HUES48 (cell line): ENCODE results near the gene TTC23.

Experiments
- H3K27ac ChIP-seq: one replicate; pipeline ENCODE4 v1.7.0; 2013; ENCODE audit warnings: low read depth, low read length, inconsistent platforms
- H3K27me3 ChIP-seq: 2 replicates; pipeline ENCODE4 v1.6.1; 2013; ENCODE audit warnings: mild to moderate bottlenecking, low read length; ENCODE audit not compliant: control insufficient read depth, insufficient read depth
- H3K36me3 ChIP-seq: 2 replicates; pipeline ENCODE4 v1.6.1; 2013; ENCODE audit warnings: low read length; ENCODE audit not compliant: control insufficient read depth, insufficient read depth
- H3K4me1 ChIP-seq: 2 replicates; pipeline ENCODE4 v1.6.1; 2013; ENCODE audit warnings: mild to moderate bottlenecking, low read length; ENCODE audit not compliant: control insufficient read depth, insufficient read depth
- H3K4me3 ChIP-seq: 2 replicates; pipeline ENCODE4 v1.5.1; 2013; ENCODE audit warnings: mild to moderate bottlenecking, low read depth, low read length
- H3K9ac ChIP-seq: 2 replicates; pipeline ENCODE4 v1.6.1; 2013; ENCODE audit warnings: mild to moderate bottlenecking, low read depth, low read length, moderate library complexity
- H3K9me3 ChIP-seq: 2 replicates; pipeline ENCODE4 v1.6.1; 2013; ENCODE audit warnings: low read length; ENCODE audit not compliant: control insufficient read depth, insufficient read depth

TTC23 gene

DNA sequence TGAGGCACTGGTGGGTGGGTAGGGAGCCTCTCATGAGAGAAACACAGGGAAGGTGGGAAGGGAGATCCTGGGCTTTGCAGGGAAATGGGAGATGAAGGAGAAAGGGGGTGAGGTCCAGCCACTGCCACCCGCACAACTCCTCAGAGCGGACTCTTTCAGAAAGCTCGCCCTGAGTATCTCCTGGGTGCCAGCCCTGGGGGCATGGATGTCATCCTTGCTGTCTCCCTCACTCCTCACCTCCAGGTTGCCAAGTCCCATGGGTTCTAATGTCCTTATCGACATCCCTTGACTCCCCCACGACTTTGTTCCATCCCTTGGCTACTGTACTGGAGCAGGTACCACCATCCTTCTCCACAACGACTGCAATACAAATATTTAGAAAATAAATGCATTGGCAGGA, 103.6 kb downstream of the TTC23 start:
- Histone ChIP-seq H3K9me3 (no peaks in the 10 kb centered on the region), H3K4me3 (no peak overlapping the region), H3K9ac (no peak overlapping the region), H3K27me3 (no peaks in the 10 kb centered on the region), H3K27ac (no peak overlapping the region), H3K36me3 (0 out of 2 replicates have a peak, but pooled peaks cover 4% of the 10 kb centered on the region), H3K4me1 (peaks cover 32% of the 10 kb centered on the region)

DNA sequence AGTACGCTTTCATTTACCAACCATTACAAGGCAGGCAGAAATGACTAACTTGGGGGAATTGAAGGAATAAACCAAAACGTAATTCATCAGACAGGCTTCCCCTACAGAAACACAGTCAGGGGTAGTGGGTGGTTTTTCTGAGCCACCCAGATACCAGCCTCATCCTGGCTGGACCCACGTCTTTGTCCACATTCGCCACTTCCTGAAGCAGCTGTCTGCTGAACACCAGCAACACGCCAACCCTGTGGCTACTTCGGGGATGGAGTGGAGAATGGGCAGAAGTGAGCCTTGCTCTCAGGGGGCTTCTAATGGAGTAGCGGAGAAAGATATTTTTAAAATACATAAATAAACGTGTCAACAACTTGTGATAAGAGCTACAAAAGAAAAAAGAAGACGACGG, 104.4 kb downstream of the TTC23 start:
- Histone ChIP-seq H3K4me3 (no peak overlapping the region), H3K27ac (no peak overlapping the region), H3K9ac (no peak overlapping the region), H3K4me1 (peaks cover 32% of the 10 kb centered on the region), H3K27me3 (no peaks in the 10 kb centered on the region), H3K36me3 (0 out of 2 replicates have a peak, but pooled peaks cover 4% of the 10 kb centered on the region), H3K9me3 (no peaks in the 10 kb centered on the region)

DNA sequence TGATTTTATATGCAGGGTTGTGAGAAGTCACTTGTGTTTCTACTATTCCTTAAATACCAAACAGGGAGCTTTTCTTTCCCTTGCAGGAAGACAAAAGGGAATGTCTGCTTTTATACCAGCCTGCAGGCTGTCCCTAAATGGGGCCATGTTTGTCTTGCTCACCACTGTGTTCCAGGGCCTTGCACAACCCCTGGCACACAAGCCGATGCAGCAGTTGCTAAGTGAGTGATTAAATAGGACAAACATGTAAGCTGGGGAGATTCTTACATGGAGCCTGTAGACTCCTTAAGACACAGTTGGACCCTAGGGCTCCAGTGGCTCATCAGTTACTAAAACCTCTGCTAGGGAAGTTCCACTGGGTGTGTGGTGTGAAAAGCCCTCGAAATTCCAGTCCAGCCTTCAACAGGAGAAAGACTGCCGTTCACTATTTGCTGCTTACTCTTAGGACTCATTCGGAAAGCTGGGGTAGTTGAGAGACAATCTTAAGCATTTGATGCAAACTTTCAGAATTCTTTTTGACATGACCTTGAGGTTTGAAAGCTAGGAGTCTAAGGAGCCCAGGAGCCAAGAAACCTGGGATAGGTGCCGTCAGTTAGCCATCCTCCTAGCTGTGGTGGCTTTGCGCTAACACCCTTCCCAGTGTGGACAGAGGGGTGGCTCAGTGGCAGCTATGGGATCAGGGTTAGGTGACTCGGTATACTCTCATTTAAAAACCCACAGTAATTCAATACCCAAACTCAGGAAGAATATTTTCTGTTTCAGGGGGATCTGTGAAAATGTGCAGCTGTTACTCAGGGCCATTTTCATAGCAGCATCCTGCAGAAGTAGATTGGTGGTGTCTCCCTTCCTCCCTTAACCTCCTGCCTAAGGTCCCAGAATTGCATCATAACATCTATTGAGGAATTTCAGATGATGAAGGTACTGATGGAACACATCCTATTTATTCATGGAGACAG, 105.4 kb downstream of the TTC23 start:
- peaks cover 4% of the 10 kb centered on the region; the same call in 1 of the 2 replicates for H3K36me3 ChIP-seq
- no peak overlapping the region for H3K4me3 ChIP-seq
- H3K9ac ChIP-seq: no peak overlapping the region
- H3K9me3 ChIP-seq: no peaks in the 10 kb centered on the region
- peaks cover 38% of the 10 kb centered on the region for H3K4me1 ChIP-seq
- H3K27ac ChIP-seq: peak overlapping the region; percentile 76
- H3K27me3 ChIP-seq: no peaks in the 10 kb centered on the region

DNA sequence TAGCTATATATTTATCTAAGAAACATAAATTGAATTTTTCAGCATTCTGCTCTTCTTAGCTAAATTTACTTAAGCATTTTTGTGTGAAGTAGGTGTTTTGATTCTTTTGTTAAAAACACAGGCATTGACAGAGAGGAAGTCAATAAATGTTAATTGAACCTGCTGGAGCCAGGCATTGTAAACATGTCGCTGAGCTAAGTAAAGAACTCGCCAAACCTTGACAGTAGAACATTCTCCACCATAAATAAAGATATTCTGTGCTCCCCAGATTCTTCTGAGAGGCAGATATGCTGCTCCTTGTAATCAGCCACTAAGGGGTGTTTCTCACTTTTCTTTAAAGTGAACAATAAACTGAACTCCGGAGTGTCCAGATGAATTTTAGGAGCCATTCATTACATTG, 106.1 kb downstream of the TTC23 start:
- no peaks in the 10 kb centered on the region for H3K9me3 ChIP-seq
- H3K4me1 ChIP-seq: peaks cover 43% of the 10 kb centered on the region
- H3K4me3 ChIP-seq: no peak overlapping the region
- H3K27ac ChIP-seq: peak overlapping the region; percentile 76
- H3K36me3 ChIP-seq: peaks cover under 1% of the 10 kb centered on the region; the same call in 1 of the 2 replicates
- H3K9ac ChIP-seq: no peak overlapping the region
- H3K27me3 ChIP-seq: no peaks in the 10 kb centered on the region

DNA sequence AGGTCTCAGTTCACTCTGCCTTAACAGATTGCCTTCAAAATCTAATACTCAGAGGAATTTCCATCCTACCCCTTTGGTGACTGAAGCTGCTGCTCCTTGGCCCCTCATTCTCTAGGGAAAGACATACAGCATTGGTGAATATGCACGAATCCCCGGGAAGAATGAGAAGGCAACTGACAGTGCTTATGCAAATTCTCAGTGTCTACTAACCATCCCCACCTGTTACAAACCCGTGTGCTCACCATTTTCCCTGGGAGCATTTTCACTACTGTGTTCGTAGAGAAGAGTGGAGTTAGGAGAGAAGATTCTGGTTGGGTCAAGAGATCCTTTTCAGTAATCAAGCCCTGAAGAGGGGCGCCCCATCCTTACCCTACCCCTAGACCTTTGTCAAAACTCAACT, 106.8 kb downstream of the TTC23 start:
- Histone ChIP-seq H3K27me3 (no peaks in the 10 kb centered on the region), H3K9me3 (no peaks in the 10 kb centered on the region), H3K4me3 (no peak overlapping the region), H3K27ac (peak overlapping the region; percentile 76), H3K4me1 (peaks cover 43% of the 10 kb centered on the region), H3K9ac (no peak overlapping the region), H3K36me3 (no peaks in the 10 kb centered on the region; the same call in 1 of the 2 replicates)

DNA sequence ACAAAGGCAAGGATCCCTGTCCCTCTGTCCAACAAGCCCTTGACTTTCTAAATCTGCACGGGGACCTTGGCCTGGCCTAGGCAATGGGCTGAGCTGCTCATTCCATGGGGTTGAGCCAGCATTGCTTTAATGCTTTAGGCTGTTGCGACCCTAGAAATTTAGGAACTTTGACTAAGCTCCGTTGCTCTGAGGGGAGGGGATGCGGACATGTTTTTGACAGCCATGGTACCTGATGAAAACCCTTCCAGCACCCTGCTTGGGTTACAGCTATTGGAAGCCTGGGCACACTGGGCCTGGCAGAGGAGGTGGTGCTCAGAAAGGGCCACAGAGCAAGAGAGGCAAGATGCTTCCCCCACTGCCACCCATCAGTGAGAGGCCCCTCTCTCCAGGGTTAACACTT, 107.4 kb downstream of the TTC23 start:
- Histone ChIP-seq H3K27ac (peak overlapping the region; percentile 76), H3K9me3 (no peaks in the 10 kb centered on the region), H3K27me3 (no peaks in the 10 kb centered on the region), H3K4me3 (no peak overlapping the region), H3K36me3 (no peaks in the 10 kb centered on the region; the same call in 1 of the 2 replicates), H3K4me1 (peaks cover 48% of the 10 kb centered on the region), H3K9ac (no peak overlapping the region)

DNA sequence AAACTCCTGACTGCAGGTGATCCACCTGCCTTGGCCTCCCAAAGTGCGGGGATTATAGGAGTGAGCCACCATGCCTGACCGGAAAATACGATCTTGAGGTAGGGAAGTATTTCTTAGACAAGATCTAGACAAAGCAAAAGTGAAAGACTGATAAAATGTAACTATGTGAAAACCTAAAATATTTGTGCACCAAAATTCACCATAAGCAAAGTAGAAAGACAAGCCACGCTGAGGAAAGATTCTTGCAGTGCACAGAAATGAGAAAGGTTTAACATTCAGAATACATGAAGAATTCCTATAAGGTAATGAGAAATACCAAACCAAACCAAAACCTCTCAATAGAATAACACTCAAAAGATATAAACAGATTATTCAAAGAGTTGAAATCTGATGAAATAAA, 108.8 kb downstream of the TTC23 start:
- no peaks in the 10 kb centered on the region for H3K27me3 ChIP-seq
- no peak overlapping the region for H3K4me3 ChIP-seq
- no peak overlapping the region for H3K27ac ChIP-seq
- H3K36me3 ChIP-seq: no peaks in the 10 kb centered on the region; the same call in 1 of the 2 replicates
- peaks cover 48% of the 10 kb centered on the region for H3K4me1 ChIP-seq
- no peaks in the 10 kb centered on the region for H3K9me3 ChIP-seq
- no peak overlapping the region for H3K9ac ChIP-seq

DNA sequence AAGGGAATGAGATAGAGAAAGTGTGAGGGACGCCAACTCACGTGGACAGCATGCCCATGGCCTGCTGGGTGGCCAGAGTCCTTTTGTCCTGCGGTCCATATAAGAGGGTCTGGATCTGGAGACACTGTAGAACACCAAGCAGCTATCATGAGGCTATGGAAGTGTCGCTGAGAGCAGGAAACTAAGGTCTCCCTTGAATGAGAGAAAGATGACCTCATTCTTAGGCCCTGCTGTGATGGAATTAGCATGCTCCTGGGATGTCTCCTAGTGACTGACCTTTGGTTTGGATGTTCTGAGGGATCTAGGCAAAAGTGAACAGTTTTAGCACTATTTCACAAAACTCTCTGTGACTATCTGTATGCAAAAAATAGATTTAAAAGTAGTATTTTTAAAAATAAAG, 110.1 kb downstream of the TTC23 start:
- Histone ChIP-seq H3K36me3 (no peaks in the 10 kb centered on the region; the same call in 1 of the 2 replicates), H3K27me3 (no peaks in the 10 kb centered on the region), H3K27ac (peak overlapping the region; percentile 31), H3K9me3 (no peaks in the 10 kb centered on the region), H3K4me1 (peaks cover 46% of the 10 kb centered on the region), H3K4me3 (no peak overlapping the region), H3K9ac (no peak overlapping the region)

DNA sequence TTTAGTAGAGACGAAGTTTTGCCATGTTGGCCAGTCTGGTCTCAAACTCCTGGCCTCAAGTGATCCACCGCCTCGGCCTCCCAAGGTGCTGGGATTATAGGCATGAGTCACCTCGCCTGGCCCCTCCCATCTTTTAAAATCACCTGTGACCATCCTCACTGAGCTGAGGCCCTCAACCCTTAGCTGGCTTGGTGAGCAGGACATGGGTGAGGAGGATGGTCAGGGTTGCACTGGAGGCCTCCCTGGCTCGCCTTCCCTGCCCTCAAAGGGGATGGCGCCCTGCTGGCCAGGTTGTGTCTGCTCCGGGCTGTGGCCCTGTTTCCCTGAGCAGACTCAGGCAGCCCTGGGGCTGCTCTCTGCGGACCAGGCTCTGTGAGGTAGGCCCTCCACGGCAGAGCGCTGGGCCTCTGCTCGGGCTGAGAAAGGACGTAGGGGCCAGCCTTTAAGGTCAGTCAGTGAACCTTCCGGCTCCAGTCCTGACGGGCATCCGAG, 110.8 kb downstream of the TTC23 start:
- Histone ChIP-seq H3K36me3 (no peaks in the 10 kb centered on the region; the same call in 1 of the 2 replicates), H3K4me3 (no peak overlapping the region), H3K9me3 (no peaks in the 10 kb centered on the region), H3K27me3 (no peaks in the 10 kb centered on the region), H3K4me1 (peaks cover 39% of the 10 kb centered on the region), H3K27ac (no peak overlapping the region), H3K9ac (no peak overlapping the region)

DNA sequence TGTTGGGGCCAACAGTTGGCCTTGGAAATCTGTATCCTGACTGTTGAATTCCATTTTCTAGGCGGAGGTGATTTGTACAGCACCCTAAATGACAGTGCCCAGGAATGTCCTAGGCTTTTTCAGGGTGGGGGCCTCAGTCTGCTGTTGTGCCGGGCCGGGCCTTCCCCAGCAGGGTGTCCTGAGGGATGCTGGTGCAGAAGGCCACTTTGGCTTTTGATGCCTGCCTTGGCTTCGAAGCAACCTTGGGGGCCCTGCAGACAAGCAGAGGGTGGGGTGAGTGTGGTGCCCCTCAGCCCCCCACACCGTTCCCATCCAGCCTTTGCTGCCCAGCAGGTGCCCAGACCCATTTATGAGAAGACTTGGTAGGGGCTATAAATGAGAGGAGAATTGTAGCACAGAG, 111.5 kb downstream of the TTC23 start:
- H3K27ac ChIP-seq: no peak overlapping the region
- H3K36me3 ChIP-seq: no peaks in the 10 kb centered on the region; the same call in 1 of the 2 replicates
- no peaks in the 10 kb centered on the region for H3K9me3 ChIP-seq
- H3K4me1 ChIP-seq: peaks cover 32% of the 10 kb centered on the region
- no peak overlapping the region for H3K9ac ChIP-seq
- H3K4me3 ChIP-seq: no peak overlapping the region
- no peaks in the 10 kb centered on the region for H3K27me3 ChIP-seq

DNA sequence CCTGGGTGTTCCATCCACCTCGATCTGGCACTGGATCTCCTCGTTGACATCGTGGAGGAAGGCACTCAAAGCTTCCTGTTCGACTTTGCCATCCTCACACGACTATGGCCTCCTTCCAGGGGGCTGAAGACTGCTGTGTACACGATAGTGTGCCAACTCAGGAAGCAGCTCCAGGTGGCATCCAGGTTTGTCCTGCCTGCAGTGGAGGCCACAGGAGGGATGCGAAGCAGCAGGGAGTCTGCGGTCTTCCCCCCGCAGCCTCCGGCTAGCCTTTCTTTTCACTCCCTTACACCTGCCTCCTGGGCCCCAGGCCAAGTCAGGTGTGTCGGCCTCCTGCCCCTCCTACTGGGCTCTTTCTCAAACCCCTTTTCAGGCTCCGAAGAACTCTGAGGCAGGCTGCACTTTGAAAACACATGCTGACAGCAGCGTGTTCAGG, 112.3 kb downstream of the TTC23 start:
- Histone ChIP-seq H3K4me3 (no peak overlapping the region), H3K9me3 (no peaks in the 10 kb centered on the region), H3K4me1 (peaks cover 25% of the 10 kb centered on the region), H3K9ac (no peak overlapping the region), H3K36me3 (no peaks in the 10 kb centered on the region; the same call in 1 of the 2 replicates), H3K27ac (no peak overlapping the region), H3K27me3 (no peaks in the 10 kb centered on the region)
